NCI-H1436 treated with DMSO at 0.1 percent for 48 hours (cell line): Measurements from ENCODE around the gene IGSF6.
"Not testable (repeated sequence)": the region's sequence is repeated elsewhere in the genome, so short reads cannot be mapped to it uniquely, and the experiment has no call there.

ENCODE experiments used
- DNase-seq: peaks from one replicate; lab custom pipeline; 2025; lab: John Stamatoyannopoulos, UW

IGSF6 gene

GRCh38 chr16:21653571-21653970 is 1.2 kb upstream of the IGSF6 start:
- no peak for DNase-seq

DNA sequence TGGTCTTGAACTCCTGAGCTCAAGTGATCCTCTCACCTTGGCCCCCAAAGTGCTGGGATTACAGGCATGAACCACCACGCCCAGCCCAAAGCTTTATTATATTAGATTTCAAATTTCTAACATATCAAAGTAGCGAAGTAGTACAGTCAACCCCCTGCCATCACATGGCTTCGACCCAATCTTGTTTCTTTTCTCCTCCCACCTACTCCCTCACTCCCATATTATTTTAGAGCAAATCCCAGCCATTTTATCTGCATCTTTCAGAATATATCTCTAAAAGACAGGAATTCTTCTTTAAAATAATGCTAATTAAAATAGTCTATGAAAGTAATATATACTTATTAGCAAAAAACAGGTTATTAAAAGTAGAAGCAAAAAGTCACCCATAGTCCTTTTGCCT is 893 bp downstream of the IGSF6 start:
- DNase-seq: no peak

GRCh38 chr16:21650521-21650920 is 1.9 kb downstream of the IGSF6 start:
- DNase-seq: no peak

DNA sequence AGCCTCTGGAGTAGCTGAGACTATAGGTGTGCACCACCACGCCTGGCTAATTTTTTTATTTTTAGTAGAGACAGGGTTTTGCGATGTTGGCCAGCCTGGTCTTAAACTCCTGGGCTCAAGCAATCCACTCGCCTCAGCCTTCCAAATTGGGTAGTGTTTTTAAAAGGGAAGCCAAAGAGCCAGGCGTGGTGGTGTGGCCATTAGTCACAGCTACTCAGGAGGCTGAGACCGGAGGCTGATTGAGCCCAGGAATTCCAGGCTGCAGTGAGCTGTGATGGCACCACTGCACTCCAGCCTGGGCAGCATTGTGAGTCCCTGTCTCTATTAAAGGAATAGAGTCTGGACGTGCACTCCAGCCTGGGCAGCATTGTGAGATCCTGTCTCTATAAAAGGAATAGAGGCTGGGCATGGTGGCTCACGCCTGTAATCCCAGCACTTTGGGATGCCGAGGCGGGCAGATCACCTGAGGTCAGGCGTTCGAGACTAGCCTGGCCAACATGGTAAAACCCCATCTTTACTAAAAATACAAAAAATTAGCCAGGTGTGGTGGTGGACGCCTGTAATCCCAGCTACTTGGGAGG is 2.5 kb downstream of the IGSF6 start:
- DNase-seq: not testable (repeated sequence)

- DNase-seq: no peak
Observed at GRCh38 chr16:21647562-21648164, 4.7 kb downstream of the IGSF6 start.

GRCh38 chr16:21646721-21647561 is 5.5 kb downstream of the IGSF6 start:
- no peak for DNase-seq

DNA sequence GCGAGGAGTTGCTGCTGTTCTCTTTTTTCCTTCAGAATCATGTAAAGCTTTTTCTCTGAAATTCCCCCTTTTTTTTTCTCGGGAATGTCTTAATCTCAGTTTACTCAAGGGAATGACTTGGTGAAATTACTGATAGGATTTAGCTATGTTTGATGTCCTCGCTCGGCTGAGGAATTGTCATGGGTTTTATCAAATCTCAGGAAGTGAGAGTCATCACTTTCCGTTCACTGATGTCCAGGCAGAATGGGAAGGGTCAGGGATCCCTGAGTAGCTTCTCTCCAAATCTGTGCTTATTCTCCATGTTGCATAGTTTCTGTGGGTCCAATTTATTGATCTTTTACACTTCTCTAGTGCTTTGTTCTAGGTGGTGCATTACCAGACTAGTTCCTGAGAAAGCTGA is 6.3 kb downstream of the IGSF6 start:
- no peak for DNase-seq

DNA sequence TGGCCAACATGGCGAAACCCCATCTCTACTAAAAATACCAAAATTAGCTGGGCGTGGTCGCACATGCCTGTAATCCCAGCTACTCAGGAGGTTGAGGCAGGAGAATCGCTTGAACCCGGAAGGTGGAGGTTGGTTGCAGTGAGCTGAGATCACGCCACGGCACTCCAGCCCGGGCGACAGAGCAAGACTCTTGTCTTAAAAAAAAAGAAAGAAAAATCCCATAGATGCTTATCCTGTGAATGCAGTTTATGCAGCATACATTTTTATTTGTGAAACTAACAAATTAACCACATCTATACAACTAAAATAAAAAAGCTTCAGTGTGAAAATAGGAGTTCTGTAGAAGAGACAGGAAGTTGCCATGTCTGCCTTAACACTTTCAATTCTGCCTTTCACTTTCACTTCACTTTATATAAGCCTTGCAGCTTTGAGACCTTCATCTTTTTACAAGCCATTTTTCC is 7.1 kb downstream of the IGSF6 start:
- no peak for DNase-seq

- DNase-seq: no peak
Observed at GRCh38 chr16:21644674-21645073, 7.7 kb downstream of the IGSF6 start.

- DNase-seq: no peak
Observed at GRCh38 chr16:21643785-21644184, 8.6 kb downstream of the IGSF6 start.

- no peak for DNase-seq
Observed at GRCh38 chr16:21642861-21643260, 9.5 kb downstream of the IGSF6 start.

DNA sequence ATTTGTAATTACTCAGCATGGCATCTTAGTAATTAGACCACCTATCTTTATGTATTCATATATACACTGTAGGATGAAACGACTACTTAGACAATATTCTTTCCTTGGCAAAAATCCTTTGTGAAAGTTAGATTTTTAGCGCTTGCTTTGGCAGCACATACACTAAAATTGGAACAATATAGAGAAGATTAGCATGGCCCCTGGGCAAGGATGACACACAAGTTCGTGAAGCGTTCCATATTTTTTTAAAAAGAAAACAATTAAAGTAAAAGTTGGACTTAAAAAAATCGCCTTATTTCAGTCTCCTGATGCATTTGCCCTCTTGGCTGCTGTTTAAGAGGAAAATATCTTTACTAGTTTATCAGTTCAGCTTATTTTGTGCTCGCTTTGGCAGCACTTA is 10.5 kb downstream of the IGSF6 start:
- no peak for DNase-seq

- no peak for DNase-seq
Observed at GRCh38 chr16:21639493-21639892, 12.9 kb downstream of the IGSF6 start.

GRCh38 chr16:21638573-21638975 is 13.8 kb downstream of the IGSF6 start:
- DNase-seq: no peak

- DNase-seq: no peak
Observed at GRCh38 chr16:21637032-21637968, 15.1 kb downstream of the IGSF6 start.

DNA sequence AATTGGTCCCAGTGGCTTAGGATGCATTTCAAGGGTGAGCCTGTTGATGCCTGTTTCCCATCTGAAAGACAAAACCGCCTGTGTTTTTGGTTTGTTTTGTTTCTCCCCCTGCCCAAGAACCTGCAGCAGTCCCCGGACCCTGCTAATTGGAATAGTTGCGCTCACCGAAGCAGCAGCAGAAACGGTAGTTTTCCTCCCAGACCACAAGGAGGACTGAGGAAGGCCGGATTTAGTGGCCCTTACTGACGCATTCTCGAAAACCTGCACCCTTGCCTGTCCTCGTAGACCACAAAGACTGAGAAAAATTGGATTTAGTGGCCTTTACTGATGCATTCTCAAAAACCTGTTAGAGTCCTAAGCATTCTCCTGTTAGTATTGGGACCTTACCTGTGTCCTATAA is 16.7 kb downstream of the IGSF6 start:
- not testable (repeated sequence) for DNase-seq

- no peak for DNase-seq
Observed at GRCh38 chr16:21634216-21634615, 18.2 kb downstream of the IGSF6 start.

DNA sequence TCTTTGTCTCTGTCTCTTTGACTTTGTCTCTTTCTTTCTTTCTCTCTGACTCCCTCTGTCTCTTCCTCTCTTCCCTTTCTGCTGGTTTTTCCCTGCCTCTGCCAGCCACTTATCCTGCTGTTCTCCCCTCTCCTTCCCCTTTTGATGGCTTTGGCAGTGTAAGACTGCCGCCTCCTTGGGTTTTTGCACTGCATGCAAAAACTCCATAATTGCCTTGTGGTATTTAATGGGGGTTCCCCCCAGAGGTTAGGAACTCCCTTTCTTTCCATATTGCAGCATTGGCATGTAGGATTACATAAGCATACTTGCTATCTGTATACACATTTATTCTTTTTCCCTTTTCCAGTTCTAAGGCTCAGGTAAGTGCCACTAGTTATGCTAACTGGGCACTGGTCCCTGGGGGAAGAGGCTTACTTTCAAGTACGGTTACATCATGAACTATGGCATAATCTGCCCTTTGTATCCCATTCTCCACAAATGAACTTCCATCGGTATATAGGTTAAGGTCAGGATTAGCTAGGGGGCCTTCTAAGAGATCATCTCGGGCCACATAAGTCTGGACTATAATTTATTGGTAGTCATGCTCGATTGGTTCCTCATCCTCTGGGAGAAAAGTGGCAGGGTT is 20.3 kb downstream of the IGSF6 start:
- DNase-seq: not testable (repeated sequence)

- not testable (repeated sequence) for DNase-seq
Observed at GRCh38 chr16:21631376-21631775, 21.0 kb downstream of the IGSF6 start.

- DNase-seq: not testable (repeated sequence)
Observed at GRCh38 chr16:21630866-21631265, 21.5 kb downstream of the IGSF6 start.
